Eye (tissue), 1 donor: ENCODE data around the gene CRY1.

Source experiments
- DNase-seq: peaks from one replicate; pipeline ENCODE4 v3.0.0-alpha.2; 2015

The CRY1 gene

GRCh38 chr12:107093417-107094182 is at the start of gene CRY1:
Gene CRY1, minus strand, starts transcription at chr12:107093549. Its CDS starts 588 bp downstream, at chr12:107092961.
- peak; percentile 99 for DNase-seq

DNA sequence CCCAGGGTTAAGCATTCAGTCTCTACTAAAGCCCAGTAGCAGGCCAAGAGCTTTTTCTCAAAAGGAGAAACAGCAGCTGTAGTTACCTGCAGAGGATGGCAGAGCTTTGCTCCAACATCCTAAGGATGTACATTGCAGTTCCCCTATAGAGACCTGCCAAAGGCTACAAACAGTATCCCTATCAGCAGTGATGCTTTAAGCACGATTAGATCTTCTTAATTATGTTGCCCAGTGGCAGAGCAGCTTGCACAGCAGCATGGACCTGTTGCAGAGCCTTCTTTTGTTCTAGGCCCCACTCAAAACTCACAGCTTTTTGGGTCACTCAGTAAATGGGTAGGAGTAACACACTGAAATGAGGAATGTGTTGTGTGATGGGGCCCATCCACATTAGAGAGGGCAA is 46.4 kb upstream of the CRY1 start:
- DNase-seq: no peak

DNA sequence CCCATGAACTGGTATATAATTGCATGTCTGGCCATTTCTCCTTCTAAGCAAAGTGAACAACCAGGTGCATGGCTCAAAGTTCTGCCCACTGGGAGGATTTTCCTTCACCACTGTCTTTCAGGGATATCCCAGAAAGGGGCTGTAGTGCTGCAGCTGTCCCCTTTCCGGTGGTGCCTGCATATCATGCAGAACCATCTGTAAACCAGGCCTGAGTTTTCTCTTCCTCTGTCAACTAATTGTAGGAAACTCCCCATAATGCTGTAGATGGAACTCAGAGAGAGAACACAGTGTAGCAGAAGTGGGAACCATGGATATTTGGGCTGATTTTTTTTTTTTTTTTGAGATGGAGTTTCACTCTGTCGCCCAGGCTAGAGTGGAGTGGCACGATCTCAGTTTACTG is 45.6 kb upstream of the CRY1 start:
- DNase-seq: no peak

GRCh38 chr12:107135177-107135576 is 41.8 kb upstream of the CRY1 start:
- DNase-seq: no peak

GRCh38 chr12:107134558-107134957 is 41.2 kb upstream of the CRY1 start:
- no peak for DNase-seq

- no peak for DNase-seq
Measured at GRCh38 chr12:107133462-107133861, 40.1 kb upstream of the CRY1 start.

DNA sequence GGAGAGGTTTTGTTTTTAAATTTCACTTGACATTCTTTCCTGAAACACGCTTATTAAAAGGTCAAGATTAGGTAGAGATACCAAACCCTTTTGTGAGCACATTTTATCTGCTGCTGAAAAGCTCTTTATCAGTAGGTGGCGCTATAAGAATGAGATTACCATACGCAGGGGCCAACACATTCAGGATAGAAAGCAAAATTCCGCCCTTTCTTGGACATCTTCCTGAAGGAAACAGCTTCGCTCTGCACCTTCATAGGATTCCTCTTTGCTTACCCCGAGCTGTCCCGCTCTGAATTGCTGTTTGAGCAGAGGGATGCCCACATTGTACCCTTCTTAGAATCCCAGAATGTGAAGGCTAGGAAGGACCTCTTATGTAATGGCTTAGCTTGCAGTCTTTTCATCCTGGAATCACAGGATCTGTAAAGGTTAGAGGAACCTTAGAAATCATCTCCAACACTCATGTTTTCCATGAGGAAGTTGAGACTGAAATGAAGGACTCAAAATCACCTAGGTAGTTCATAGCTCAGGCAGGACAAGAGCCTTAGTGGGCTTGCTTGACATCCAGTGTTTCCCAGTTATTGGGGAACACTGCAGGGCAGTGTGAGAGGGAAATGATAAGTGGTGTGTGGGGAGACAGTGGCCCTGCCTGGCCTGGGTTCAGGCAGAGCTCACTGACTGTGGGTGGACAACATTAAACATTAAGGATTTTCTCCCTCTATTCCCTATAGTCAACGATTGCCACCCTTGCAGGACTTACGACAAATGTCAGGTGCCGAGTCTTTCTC is 38.7 kb upstream of the CRY1 start:
- peak; percentile 91 for DNase-seq

DNA sequence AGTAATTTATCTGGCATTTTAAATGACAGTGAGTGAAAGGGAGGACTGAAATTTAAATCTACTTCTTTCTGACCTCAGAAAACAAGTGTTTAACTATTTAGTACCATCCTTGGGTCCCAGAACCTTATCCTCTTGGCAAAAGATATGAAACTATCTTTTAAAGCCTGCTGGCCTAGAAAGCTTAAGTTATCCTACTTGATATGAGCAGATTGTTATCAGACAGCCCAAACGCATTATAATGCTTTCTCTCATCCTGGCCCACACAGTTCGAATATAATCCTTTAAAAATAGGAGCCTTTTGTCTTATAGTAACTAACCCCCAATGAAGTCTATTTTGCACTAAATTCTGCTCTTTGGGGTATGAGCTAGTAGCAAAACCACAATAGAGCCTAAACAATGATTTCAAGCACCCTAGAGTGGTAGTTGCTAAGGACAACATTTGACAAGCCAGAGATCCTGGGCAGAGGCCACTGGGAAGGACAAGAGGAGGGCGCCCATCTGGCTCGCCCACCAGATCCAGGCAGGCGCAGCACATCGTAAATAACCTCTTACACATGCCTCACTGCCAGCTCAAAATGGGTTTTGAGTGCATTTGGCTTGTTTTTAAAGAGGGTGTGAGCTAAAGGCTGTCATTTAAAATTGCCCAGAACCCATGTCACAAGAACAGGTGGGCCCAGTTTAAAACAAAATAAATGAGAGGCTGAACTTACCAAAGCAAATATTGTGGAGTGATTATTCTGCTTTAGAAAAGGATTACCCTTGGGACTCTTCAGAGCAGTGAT is 37.7 kb upstream of the CRY1 start:
- DNase-seq: peak; percentile 16

DNA sequence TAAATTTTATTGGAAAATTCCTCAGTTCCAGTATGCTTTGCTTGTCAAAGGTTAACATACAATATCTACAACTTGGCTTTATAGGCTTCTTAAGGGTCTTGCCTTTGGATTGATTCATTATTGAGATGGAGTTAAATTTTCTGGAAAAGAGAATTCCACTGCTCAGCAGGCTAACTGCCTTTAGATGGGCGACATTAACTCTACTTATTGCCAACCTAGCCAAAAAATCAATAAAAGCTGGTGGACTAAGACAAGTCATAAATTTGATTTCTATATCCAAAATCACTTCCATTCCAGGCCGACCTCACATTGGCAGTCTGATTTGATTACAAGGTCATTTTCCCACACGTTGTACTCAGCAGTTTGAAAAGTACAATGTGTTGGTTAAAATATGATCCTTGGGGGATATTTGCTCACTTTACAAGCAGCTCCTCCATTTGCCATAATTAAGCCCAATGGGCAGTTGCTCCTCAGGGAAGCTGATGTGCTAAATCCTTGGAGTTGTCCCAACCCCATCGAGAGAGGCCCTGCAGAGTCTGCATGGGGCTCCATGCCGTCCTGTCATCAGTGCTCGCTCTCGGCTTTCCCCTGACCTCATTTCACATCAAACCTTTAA is 36.1 kb upstream of the CRY1 start:
- peak; percentile 27 for DNase-seq

GRCh38 chr12:107127482-107128430 is 34.4 kb upstream of the CRY1 start:
- peak; percentile 8 for DNase-seq

- peak; percentile 66 for DNase-seq
Measured at GRCh38 chr12:107126796-107127481, 33.6 kb upstream of the CRY1 start.

DNA sequence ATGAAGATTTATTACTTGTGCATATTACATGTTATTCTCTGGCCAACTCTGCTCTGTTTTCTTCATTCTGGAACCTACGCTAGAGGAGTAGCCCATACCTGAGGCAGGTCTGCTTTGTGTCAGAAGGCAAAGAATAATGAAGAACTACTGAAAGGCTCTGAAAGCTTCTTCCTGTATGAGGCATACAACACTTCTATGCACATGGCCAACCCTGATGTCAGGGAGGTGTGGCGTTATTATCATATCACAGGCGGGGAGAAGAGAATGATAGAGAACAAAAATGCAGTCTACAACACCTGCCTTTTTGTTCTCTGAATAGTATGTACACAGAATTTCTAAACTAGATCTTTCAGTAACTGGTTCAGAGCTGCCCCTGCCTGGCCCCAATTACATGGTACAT is 32.5 kb upstream of the CRY1 start:
- DNase-seq: no peak

DNA sequence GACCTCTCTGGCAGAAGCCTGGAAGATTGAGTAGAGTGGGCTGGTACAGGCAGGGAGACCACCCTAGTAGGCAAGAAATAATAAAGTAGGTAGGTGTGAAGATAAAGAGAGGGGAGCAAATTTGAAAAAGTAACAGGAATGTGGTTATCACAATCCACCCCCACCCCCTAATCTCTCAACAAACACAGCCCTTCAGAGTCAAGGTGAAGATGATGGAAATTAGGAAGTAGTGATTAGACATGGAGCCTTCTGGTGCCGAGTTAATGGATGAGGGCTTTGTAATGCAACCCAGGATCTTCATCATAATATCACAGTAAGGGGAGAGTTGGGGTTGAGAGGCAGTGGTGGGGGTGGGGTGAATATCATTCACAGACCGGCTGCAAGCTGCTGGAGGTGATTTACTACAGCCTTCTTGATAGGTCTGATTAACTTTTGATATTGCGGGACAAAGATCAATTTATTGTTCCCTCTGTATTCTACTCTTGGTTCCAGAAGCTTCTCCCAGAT is 29.2 kb upstream of the CRY1 start:
- no peak for DNase-seq

GRCh38 chr12:107119091-107119490 is 25.7 kb upstream of the CRY1 start:
- DNase-seq: no peak

DNA sequence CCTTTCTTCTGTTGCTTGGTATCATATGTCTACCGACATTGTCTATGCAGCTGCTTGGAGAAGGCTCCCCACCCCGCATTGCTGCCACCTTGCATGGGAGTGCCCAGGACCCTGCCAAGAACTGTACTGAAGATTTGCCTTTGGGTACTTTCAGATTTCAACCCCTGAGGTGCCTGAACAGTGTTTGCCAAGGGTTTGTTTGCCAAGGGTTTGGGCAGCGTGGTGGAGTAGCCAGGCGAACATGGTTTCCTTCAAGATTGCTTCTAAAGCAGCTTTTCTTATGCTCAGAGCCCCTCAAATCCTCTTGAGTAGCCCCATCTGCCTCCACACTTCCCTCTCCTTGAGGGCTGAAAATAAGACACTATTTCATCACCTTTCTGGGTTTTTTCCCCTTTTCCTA is 25.3 kb upstream of the CRY1 start:
- no peak for DNase-seq

DNA sequence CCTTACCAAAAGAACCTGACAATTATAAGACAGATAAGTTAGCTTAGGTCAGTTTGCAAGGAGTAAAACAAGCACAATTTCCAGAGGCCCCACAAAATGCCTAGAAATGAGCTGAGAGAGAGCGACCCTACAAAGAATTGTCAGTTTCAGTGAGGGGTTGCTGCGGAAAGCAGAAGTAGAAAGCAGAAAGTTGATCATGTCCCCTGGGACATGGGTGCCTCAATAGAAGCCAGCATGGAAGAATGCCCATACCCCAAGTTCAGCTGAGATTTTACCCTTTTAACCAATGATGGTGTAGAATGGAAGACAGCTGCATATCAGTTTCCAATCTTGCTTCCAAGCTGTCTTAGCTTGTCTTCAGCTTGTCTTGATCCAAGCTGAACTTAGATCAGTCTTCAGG is 21.8 kb upstream of the CRY1 start:
- DNase-seq: no peak

- no peak for DNase-seq
Measured at GRCh38 chr12:107111314-107111713, 18.0 kb upstream of the CRY1 start.

DNA sequence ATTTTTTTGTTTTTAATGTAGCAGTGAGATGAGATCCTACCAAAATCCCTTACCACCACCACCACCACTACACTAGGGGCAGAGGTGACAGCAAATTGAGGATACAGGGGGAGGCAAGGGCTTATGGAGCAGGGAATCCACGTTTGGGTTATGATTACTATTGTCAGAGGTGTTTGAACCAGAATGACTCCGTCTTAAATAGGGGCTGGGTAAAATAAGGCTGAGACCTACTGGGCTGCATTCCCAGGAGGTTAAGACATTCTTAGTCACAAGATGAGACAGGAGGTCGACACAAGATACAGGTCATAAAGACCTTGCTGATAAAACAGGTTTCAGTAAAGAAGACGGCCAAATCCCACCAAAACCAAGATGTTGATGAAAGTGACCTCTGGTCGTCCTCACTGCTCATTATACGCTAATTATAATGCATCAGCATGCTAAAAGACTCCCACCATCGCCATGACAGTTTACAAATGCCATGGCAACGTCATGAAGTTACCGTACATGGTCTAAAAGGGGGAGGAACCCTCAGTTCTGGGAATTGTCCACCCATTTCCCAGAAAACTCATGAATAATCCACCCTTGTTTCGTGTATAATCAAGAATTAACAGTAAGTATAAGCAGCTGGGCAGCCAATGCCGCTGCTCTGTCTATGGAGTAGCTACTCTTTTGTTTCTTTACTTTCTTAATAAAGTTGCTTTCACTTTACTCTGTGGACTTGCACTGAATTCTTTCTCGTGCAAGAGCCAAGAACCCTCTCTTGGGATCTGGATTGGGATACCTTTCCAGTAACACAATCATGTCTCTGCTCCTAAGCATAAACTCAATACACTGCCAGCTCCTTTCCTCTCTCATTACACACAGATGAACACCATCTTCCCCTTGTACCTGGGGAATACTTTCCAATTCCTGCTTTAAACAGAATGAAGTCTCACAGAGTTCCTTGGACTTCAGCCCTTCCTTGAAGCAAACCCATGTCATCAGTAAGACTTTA is 16.7 kb upstream of the CRY1 start:
- DNase-seq: peak; percentile 45

DNA sequence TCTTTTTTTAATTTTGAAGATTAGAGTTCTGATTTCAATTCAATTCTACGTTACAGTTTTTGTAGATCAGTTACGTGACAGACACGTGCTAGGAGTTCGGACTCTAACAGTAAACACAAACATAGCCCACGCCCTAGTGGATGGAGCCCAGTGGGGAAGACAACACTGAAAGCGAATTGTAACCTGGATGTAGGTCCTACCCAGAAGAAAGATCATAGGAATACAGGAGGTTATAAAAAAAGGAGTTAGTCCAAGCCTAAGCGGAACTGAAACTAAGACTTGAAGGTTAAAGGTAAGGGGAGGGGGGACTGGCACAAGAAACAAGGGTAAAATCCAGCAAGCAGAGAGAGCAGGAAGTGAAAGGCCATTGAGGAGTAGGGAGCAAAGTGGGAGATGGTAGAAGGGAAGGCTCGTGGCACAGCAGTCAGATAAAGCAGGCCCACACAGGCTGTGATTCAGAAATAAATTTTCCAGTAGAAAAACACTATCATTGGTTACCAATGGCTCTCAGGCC is 15.7 kb upstream of the CRY1 start:
- no peak for DNase-seq
